Islet of Langerhans (tissue), 1 donor: Measurements from ENCODE around the gene GSG1L2.

ENCODE experiments used
- FAIRE-seq: peaks from one replicate; lab custom pipeline; 2011; peaks lifted over from hg19 to GRCh38; lab: Jason Lieb, UNC

GSG1L2 gene

DNA sequence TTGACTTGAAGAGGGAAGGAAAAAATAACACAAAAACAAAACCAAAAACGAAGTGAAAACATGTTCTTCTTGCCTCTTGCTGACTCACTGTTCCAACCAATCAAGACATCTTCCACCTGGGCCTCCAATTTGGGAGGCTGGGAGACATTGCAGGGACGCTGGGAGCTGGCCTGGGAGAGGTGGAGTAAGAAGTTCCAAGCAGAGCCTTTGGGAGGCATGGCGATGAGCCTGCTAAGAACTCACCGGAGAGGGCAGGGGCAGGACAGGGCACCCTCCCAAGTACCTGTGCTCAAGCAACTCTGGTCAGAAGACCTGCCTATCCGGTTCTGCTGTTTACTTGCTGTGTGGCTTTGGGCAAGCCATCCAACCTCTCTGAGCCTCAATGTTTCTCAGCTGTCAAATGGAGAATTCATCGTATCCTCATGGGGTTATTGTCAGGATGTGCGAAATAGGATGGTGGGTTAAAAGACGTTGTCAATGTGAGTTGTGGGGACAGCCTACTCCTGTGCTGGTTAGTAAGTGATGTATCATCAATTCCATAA lies 3.0 kb upstream of the GSG1L2 start:
- no peak for FAIRE-seq

- no peak for FAIRE-seq
These were observed 2.2 kb upstream of the GSG1L2 start for GRCh38 chr17:9824094-9824493.

DNA sequence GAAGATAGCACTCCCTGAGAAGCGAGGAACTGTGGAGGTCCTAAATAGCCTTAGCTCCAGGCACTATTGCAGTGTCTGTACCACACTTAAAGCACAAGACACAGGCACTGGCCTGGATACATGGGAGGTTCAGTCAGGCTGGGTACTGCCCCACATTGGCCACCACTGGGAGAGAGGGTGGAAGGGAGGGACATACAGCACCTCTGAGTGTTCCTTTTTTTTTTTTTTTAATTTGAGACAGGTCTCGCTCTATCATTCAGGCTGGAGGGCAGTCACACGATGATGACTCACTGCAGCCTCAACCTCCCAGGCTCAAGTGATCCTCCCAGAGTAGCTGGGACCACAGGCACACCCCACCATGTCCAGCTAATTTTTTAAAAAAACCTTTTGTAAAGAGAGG lies 1.4 kb downstream of the GSG1L2 start:
- FAIRE-seq, result no peak

- no peak for FAIRE-seq
These were observed 3.1 kb downstream of the GSG1L2 start for GRCh38 chr17:9818760-9819159.

- peak; percentile 9 for FAIRE-seq
These were observed 4.8 kb downstream of the GSG1L2 start for GRCh38 chr17:9817086-9817485.

- no peak for FAIRE-seq
These were observed 5.4 kb downstream of the GSG1L2 start for GRCh38 chr17:9816472-9816871.

GRCh38 chr17:9814337-9814945 lies 7.4 kb downstream of the GSG1L2 start:
- FAIRE-seq, result no peak

GRCh38 chr17:9813166-9813565 lies 8.7 kb downstream of the GSG1L2 start:
- no peak for FAIRE-seq

DNA sequence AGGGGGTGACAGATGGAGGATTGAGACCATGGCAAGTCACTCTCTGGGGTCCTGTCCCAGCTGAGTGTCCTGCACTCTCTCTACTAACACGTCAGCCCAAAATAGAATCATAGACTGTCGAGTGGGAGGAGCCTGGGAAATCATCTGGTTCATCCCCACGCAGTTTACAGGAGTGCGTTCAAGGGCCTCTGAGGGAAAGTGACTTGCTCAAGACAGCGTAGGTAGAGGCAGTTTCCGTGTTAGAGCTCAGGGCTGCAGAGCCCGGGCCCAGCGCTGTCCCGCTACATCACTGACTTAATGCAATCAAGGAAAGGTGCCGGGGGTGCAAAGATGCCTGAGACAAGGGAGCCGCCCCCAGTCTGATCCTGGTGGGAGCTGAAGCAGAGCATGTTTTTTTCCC lies 10.3 kb downstream of the GSG1L2 start:
- FAIRE-seq, result no peak

- FAIRE-seq, result no peak
These were observed 10.8 kb downstream of the GSG1L2 start for GRCh38 chr17:9811086-9811485.

- no peak for FAIRE-seq
These were observed 11.6 kb downstream of the GSG1L2 start for GRCh38 chr17:9810100-9810949.

DNA sequence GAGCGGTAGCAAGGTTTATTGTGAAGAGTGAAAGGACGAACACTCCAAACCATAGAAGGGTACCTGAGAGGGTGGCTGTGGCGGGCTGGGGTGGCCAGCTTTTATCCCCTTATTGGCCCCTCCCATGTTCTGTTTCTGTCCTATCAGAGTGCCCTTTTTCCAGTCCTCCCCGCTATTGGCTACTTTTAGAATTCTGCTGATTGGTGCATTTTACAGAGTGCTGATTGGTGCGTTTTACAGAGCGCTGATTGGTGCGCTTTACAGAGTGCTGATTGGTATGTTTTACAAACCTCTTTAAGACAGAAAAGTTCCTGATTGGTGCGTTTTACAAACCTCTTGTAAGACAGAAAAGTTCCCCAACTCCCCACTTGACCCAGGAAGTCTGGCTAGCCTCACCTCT lies 12.5 kb downstream of the GSG1L2 start:
- FAIRE-seq, result no peak

- FAIRE-seq, result no peak
These were observed 15.2 kb downstream of the GSG1L2 start for GRCh38 chr17:9806699-9807098.

- FAIRE-seq, result no peak
These were observed 16.1 kb downstream of the GSG1L2 start for GRCh38 chr17:9805769-9806168.

DNA sequence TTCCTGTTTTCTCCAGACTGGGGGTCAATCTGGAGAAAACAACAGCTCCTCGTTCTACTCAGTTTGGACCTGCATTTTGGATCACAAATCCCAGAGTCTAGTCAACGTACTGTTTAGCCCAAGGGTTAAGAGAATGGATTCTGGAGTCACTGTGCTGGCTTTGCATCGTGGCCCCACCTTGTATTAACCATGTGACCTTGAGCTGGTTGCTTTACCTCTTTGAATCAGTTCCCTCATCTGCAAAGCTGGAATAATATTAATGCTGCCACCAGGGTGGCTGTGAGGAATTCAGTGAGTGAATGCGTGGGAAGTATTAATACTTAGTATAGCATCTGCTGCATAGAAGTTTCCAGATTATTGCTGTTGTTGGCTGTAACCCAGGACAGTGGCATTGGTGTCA lies 19.2 kb downstream of the GSG1L2 start:
- no peak for FAIRE-seq

DNA sequence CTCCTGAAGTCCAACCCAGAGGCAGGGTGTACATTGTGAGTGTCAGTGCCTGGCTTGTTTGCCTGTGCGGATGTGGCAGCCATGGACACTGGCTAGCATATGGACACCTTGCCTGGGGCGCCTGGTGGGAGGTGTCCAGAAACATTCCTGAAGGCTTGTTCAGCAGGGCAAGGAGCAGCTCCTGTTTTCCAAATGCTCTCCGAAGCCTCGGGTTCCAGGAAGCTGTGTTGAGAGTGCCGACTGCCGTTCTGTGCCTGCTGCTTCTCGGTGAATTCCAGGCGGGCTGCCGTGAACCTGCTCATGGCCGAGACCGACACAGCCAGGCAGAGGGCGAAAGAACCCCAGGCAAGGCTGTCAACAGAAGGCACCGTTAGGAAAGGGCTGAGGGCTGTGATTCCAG lies 19.6 kb downstream of the GSG1L2 start:
- no peak for FAIRE-seq

DNA sequence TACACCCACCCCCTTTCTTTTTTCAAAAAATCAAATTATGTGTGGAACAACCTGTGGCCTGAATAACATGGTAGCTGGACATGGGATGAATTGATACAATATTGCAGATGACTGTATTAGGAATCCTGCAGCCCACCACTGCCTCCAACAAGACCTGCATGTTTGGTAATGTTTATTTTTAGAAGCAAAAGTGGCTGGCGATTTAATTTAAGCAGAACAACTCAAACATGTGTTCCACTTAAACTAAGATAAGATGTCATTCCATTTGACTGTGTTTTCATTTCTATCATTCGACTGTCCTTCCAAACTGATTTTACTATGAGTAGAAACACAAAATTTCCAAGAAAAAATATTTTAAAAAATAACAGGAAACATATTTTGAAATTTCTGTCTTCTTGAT lies 20.4 kb downstream of the GSG1L2 start:
- FAIRE-seq, result no peak

- FAIRE-seq, result no peak
These were observed 23.2 kb downstream of the GSG1L2 start for GRCh38 chr17:9798724-9799123.

- FAIRE-seq, result no peak
These were observed 23.9 kb downstream of the GSG1L2 start for GRCh38 chr17:9798008-9798407.

DNA sequence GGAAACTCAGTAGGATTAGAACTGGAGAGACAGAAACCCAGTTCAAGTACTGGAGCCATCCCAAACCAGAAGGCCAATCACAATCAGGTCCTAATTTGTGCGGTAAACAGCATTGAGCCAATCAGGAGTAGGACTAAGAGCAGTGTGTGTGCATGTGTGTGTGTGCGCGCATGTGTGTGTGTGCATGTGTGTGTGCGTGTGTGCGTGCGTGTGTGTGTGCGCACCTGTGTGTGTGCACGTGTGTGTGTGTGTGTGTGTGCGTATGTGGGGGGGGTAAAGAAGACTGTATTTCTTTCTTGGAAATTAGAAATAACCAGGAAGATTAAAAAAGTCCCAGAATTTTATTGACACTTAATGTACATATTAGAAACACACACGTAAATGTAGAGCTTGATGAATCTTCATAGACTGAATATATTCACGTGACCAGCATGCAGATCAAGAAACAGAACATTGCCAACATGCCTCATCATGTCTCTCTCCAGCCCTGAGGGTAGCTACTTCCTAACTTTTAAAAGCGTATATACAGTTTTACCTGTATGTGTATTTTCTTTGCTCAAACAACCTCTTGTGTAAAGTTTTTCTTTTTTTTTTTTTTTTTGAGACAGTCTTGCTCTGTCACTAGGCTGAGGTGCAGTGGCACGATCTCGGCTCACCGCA lies 29.6 kb downstream of the GSG1L2 start:
- FAIRE-seq, result no peak

GRCh38 chr17:9790889-9791876 lies 30.7 kb downstream of the GSG1L2 start, which contains the start of gene DHRS7C:
DHRS7C (minus strand) TSS chr17:9791592; CDS start chr17:9791284, 308 bp downstream.
- no peak for FAIRE-seq

- no peak for FAIRE-seq
These were observed 31.6 kb downstream of the GSG1L2 start for GRCh38 chr17:9790316-9790715.
